ENCODE results near the gene PLCH2.

DNA sequence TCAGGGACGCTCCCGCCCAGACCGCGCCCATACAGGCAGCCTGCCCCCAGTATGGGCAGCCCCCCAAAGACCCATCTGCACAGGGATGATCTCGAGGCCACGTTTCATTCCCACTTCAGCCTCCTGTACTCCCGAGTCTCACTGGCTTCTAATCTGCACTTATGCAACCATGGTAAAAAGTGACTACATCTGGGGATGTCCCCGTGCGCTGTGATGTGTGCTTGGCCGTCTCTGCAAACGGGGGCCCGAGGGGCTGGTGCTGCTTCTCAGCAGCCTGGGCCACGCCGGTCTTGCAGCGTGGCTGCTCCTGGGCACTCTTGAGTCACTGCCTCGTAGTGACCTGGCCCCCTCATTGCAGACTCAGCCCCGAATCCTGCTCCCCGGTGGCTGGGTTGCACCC, 17.4 kb upstream of the PLCH2 start:
- no peak for TF ChIP-seq ZNF24 (IDR thresholded peaks at IDR 0.05)
- no peak for TF ChIP-seq ZNF639 (CRISPR knock-in tag; conservative IDR thresholded peaks at IDR 0.05 in 1 of 2, IDR thresholded peaks at IDR 0.05 in 1 of 2)
- TF ChIP-seq ZNF140 (CRISPR knock-in tag; IDR thresholded peaks at IDR 0.05): no peak
